WI38 (cell line): ENCODE data around the gene EIF4G3.
"Not testable (repeated sequence)": the region's sequence is repeated elsewhere in the genome, so short reads cannot be mapped to it uniquely, and the experiment has no call there.

Source experiments
- H3K4me3 ChIP-seq: 2 replicates; pipeline ENCODE4 v1.5.1; 2011; ENCODE audit warnings: low read depth, mild to moderate bottlenecking, control low read depth, low read length
- TF ChIP-seq, protein P1 (sequence below): IDR thresholded peaks from 2 replicates; pipeline ENCODE4 v1.5.1; 2012; ENCODE audit warnings: low read depth, mild to moderate bottlenecking, control low read depth, low read length

Gene EIF4G3

DNA sequence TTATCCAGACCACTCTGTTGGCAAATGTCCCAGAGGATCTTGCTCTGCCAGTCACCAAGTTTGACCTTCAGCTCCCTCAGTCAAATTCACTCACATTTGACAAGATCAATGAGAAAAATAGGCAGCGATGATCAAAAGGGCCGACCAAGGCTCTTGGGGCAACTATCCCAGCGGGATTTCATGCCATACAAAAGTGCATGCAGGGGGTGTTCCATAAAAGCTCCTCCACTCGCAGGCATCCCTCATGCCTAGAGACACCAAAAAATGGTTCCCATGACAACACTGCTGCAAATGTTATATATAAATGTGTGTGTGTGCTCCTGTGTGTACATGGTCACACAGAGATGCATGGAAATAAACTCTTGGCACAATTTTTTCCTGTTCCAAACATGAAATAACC, 16.2 kb upstream of the EIF4G3 start:
- H3K4me3 ChIP-seq = no peak overlapping the region

DNA sequence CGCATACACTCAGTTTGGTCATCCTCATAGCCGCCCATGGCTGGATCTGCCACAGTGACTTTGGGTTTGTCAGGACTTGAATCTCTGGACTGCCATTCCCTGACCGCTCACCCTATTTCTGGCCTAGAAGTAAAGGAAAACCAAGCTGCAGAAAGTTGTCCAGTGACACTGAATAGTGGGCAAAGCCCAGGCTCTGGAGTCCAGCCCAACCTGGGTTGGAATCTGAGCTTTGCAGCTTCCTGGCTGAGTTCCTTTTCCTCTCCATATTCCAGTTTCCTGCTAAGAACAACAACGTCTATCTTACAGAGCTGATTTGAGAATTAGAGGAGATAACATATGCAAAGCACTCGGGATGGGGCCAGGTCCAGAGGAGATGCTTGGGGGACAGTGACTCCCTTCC, 15.6 kb upstream of the EIF4G3 start:
- TF ChIP-seq, protein P1, sequence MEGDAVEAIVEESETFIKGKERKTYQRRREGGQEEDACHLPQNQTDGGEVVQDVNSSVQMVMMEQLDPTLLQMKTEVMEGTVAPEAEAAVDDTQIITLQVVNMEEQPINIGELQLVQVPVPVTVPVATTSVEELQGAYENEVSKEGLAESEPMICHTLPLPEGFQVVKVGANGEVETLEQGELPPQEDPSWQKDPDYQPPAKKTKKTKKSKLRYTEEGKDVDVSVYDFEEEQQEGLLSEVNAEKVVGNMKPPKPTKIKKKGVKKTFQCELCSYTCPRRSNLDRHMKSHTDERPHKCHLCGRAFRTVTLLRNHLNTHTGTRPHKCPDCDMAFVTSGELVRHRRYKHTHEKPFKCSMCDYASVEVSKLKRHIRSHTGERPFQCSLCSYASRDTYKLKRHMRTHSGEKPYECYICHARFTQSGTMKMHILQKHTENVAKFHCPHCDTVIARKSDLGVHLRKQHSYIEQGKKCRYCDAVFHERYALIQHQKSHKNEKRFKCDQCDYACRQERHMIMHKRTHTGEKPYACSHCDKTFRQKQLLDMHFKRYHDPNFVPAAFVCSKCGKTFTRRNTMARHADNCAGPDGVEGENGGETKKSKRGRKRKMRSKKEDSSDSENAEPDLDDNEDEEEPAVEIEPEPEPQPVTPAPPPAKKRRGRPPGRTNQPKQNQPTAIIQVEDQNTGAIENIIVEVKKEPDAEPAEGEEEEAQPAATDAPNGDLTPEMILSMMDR = no peak
- H3K4me3 ChIP-seq = no peak overlapping the region

More for the DNA sequence above, 16.2 kb upstream of the EIF4G3 start:
- TF ChIP-seq, protein P1 = no peak

DNA sequence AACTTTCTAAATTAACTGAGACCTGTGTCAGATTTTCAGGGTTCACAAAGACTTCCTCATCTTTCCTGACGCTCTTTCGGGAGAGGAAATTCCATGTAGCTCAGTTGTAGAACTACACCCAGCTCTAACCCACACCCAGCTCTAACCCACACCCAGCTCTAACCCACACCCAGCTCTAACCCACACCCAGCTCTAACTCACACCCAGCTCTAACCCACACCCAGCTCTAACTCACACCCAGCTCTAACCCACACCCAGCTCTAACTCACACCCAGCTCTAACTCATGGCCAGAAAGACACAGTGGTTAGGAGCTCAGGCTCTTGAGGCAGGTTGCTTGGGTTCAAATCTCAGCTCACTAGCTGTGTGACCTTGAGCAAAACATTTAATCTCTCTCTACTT, 14.1 kb upstream of the EIF4G3 start:
- H3K4me3 ChIP-seq = not testable (repeated sequence)

DNA sequence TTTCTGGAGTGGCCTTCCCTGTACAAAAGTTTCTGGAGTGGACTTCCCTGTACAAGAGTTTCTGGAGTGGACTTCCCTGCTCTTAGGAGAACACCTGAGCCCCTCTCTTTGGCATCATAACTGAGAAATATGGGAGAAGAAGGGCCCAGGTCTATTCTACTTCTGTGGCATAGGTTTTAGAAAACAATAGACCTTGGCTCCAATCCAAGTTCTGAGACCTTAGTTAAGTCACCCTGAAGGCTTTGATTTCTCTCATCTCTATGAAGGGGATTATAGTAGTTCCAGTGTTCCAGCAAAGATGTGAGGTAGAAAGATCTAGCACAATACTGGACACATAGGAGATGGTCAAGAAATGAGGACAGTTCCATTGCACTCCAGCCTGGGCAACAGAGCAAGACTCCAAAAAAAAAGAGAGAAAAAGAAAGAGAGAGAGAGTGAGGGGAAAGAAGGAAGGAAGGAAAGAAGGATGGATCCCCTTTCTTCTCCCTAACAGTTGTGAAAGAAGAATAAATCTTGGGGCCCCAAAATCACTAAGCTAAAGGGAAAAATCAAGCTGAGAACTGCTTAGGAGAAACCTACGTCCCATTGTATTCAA, 13.3 kb upstream of the EIF4G3 start:
- TF ChIP-seq, protein P1 = no peak
- no peak overlapping the region for H3K4me3 ChIP-seq

DNA sequence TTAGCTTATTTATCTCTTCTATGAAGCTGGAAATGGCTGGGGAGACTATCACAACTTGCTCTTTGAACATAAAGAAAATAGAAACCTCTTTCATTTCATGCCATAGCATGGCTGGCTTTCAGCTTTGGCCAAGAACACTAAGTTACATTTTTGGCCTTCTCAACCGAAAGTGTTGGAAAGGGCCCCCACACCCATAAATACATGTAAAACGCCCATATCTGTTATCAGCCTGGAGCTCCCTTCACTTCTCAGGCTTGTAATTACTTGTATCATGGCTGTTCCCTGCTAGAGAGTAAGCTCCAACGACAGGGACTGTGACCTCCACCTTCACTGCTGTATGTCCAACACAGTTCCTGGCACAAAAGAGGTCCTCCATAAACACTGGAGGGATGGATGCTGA, 12.7 kb upstream of the EIF4G3 start:
- TF ChIP-seq, protein P1 = no peak
- H3K4me3 ChIP-seq = no peak overlapping the region

DNA sequence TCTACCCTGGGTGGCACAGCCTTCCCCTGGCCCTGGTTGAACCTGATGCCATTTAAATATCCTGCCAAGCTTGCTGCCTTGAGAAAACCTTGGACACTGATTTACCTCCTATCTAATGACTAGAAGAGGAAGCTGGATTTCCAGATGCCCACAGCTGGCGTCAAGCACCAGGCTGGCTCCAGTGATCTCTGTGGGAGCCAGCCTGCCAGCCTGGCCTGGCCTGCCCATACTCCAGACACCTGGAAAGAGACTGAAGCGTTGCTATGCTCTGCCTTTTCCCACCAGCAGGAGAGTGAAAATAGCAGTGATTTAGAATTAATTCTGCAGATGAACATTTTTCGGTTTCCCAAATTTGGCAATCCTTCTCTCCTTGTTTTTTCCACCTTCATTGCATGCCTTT, 11.5 kb upstream of the EIF4G3 start:
- H3K4me3 ChIP-seq = no peak overlapping the region
- TF ChIP-seq, protein P1 = no peak

DNA sequence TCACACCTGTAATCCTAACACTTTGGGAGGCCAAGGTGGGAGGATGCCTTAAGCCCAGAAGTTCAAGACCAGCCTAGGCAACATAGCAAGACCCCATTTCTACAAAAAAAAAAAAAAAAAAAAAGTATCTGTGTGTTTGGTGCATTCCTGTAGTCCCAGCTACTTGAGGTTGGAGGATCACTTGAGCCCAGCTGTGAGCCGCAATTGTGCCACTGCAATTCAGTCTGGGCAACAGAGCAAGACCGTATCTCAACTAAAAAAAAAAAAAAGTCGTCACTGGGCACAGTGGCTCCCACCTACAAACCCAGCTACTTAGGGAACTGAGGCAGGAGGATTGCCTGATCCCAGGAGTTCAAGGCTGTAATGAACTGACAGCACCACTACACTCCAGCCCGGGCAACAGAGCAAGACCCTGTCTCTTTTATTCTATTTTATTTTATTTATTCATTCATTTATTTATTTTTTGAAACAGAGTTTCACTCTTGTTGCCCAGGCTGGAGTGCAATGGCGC, 8.6 kb upstream of the EIF4G3 start:
- no peak overlapping the region for H3K4me3 ChIP-seq
- TF ChIP-seq, protein P1 = no peak

DNA sequence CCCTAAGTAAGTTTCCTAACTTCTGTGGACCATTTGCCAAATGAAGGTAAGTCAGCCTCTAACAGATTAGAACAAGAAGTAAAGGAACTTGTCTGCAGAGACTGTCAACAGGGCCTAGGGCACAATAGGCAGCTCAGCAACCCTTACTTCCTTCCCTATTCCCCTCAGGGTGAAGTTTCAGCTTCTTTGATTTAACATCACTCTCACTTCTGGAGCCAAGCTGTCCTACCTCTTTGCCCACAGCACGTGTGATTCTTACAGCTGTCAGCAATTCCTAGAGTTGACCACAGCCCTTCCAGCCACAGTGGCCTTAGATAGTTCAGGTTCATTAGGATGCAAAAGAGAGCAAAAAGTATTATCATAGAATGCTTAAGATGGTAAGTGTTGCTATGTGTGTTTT, 7.6 kb upstream of the EIF4G3 start:
- TF ChIP-seq, protein P1 = no peak
- no peak overlapping the region for H3K4me3 ChIP-seq
